Kidney capillary endothelial cell (primary cell): ENCODE data around the gene FBXO22.
"Not testable (repeated sequence)": the region's sequence is repeated elsewhere in the genome, so short reads cannot be mapped to it uniquely, and the experiment has no call there.

Experiments used
- DNase-seq: peaks from one replicate; pipeline ENCODE4 v3.0.0-alpha.2; 2018; ENCODE audit warnings: low spot score

FBXO22 gene

GRCh38 chr15:75981149-75981815, 77.6 kb downstream of the FBXO22 start:
- DNase-seq: no peak

DNA sequence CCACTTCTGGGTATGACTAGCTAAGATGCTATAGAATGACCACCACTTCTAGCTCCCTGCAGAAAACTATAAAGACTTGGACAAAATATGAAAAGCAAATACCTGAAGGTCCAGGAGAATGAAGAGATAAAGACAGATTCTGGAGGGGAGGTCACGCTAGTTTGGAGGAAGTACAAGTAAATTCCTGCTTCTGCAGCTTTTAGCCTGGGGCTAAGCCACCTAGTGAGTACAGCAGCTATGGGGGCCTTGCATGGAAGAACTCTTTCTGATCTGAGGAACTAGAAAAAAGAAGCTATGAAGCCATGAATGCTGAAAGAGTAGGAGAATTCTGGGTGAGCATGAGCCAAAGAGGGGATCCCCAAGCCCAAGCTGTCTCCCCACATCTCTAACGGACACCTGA, 78.8 kb downstream of the FBXO22 start:
- no peak for DNase-seq

DNA sequence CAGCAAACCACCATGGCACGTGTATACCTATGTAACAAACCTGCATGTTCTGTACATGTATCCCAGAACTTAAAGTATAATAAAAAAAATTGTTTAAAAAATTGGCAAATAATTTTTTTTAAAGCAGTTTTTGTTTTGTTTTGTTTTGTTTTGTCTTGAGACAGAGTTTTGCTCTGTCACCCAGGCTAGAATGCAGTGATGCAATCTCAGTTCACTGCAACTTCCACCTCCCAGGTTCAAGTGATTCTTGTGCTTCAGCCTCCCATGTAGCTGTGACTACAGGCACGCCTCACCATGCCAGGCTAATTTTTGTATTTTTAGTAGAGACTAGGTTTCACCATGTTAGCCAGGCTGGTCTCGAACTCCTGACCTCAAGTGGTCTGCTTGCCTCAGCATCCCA, 81.0 kb downstream of the FBXO22 start:
- not testable (repeated sequence) for DNase-seq

DNA sequence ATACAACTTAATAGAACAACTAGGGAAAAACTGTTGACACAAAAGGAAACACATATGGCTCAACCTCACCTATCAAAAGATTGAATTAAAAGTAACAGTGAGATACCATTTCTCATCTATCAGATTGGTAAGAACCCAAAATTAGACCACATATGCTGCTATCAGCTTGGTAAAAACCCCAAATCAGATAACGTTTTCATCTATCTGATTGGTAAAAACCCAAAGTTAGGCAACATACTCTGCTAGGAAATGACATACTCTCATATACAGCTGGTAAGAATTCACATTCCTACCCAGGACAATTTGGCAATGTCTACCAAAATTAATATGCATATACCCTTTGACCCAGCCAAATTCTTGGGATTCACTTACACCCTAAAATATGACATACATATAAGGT, 82.3 kb downstream of the FBXO22 start:
- no peak for DNase-seq

- DNase-seq: no peak
Measured at GRCh38 chr15:75989045-75989444, 85.4 kb downstream of the FBXO22 start.

- no peak for DNase-seq
Measured at GRCh38 chr15:75989875-75990274, 86.2 kb downstream of the FBXO22 start.
